Neutrophil (primary cell): ENCODE results near the gene CISTR.
"Not testable (repeated sequence)": the region's sequence is repeated elsewhere in the genome, so short reads cannot be mapped to it uniquely, and the experiment has no call there.

Experiments
- H3K27ac ChIP-seq: fragments of 200-600 bp; sonication (generic); 2 replicates; pipeline ENCODE4 v1.5.1; 2016; ENCODE audit warnings: mild to moderate bottlenecking, moderate library complexity
- H3K27me3 ChIP-seq: fragments of 200-600 bp; sonication (generic); 2 replicates; pipeline ENCODE4 v1.6.0; 2016; ENCODE audit warnings: mild to moderate bottlenecking
- H3K36me3 ChIP-seq: fragments of 200-600 bp; sonication (generic); 2 replicates; pipeline ENCODE4 v1.5.1; 2017
- H3K4me1 ChIP-seq, 2 experiments: fragments of 200-600 bp in 1 of 2; sonication (generic) in 1 of 2; 1 replicate in 1 of 2; 2 replicates in 1 of 2; pipeline versions ENCODE4 v1.5.1 to v1.6.1; 2013 to 2016; ENCODE audit warnings: low read depth in 1 of 2, low read length in 1 of 2, mild to moderate bottlenecking in 1 of 2, moderate library complexity in 1 of 2; ENCODE audit not compliant: control insufficient read depth in 1 of 2, insufficient read depth in 1 of 2
- H3K4me3 ChIP-seq, 2 experiments: fragments of 200-600 bp in 1 of 2; sonication (generic) in 1 of 2; 1 replicate in 1 of 2; 2 replicates in 1 of 2; pipeline ENCODE4 v1.5.1; 2013 to 2016; ENCODE audit warnings: low read depth in 1 of 2, low read length in 1 of 2, mild to moderate bottlenecking in 1 of 2, moderate library complexity in 1 of 2
- H3K9me3 ChIP-seq: fragments of 200-600 bp; sonication (generic); 2 replicates; pipeline ENCODE4 v1.5.1; 2016
- TF ChIP-seq, protein P1 (sequence below): fragments of 200-600 bp; sonication (generic); IDR thresholded peaks from 2 replicates; pipeline ENCODE4 v1.5.1; 2016; ENCODE audit warnings: antibody characterized with exemption

Gene CISTR

GRCh38 chr12:53781228-53781801, 29.5 kb upstream of the CISTR start:
- no peak overlapping the region for H3K27ac ChIP-seq
- TF ChIP-seq, protein P1, sequence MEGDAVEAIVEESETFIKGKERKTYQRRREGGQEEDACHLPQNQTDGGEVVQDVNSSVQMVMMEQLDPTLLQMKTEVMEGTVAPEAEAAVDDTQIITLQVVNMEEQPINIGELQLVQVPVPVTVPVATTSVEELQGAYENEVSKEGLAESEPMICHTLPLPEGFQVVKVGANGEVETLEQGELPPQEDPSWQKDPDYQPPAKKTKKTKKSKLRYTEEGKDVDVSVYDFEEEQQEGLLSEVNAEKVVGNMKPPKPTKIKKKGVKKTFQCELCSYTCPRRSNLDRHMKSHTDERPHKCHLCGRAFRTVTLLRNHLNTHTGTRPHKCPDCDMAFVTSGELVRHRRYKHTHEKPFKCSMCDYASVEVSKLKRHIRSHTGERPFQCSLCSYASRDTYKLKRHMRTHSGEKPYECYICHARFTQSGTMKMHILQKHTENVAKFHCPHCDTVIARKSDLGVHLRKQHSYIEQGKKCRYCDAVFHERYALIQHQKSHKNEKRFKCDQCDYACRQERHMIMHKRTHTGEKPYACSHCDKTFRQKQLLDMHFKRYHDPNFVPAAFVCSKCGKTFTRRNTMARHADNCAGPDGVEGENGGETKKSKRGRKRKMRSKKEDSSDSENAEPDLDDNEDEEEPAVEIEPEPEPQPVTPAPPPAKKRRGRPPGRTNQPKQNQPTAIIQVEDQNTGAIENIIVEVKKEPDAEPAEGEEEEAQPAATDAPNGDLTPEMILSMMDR = no peak

GRCh38 chr12:53780323-53780722, 28.5 kb upstream of the CISTR start:
- no peak overlapping the region for H3K27ac ChIP-seq
- H3K4me1 ChIP-seq = no peaks in the 10 kb centered on the region
- TF ChIP-seq, protein P1 = no peak
- H3K36me3 ChIP-seq = no peaks in the 10 kb centered on the region
- no peaks in the 10 kb centered on the region for H3K9me3 ChIP-seq
- peaks cover 100% of the 10 kb centered on the region for H3K27me3 ChIP-seq
- H3K4me3 ChIP-seq = no peak overlapping the region

More at GRCh38 chr12:53781228-53781801, 29.5 kb upstream of the CISTR start:
- Histone ChIP-seq H3K4me1 (no peaks in the 10 kb centered on the region), H3K4me3 (no peak overlapping the region), H3K27me3 (peaks cover 100% of the 10 kb centered on the region), H3K9me3 (no peaks in the 10 kb centered on the region), H3K36me3 (no peaks in the 10 kb centered on the region)

DNA sequence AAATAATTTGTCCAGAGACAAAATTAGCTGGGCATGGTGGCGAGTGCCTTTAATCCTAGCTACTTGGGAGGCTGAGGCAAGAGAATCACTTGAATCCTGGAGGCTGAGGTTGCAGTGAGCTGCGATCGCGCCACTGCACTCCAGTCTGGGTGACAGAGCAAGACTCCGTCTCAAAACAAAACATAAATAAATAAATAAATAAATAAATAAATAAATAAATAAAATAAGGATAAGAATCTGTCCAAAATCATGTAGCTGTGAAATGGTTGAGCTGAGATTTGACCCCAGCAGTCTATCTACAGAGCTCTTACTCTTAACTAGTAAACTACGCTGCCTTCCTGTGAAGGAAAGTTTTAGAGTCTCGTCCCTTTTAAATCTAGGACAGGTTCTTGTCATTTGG, 27.9 kb upstream of the CISTR start:
- not testable (repeated sequence) for H3K27ac ChIP-seq, H3K4me3 ChIP-seq, H3K4me1 ChIP-seq, H3K36me3 ChIP-seq, H3K9me3 ChIP-seq
- H3K27me3 ChIP-seq = peaks cover 100% of the 10 kb centered on the region

- TF ChIP-seq, protein P1 = no peak
- Histone ChIP-seq H3K36me3 (no peaks in the 10 kb centered on the region), H3K27ac (no peak overlapping the region), H3K9me3 (no peaks in the 10 kb centered on the region), H3K4me3 (no peak overlapping the region), H3K27me3 (peaks cover 97% of the 10 kb centered on the region), H3K4me1 (no peaks in the 10 kb centered on the region)
Observed at GRCh38 chr12:53777936-53778644, 26.3 kb upstream of the CISTR start.

- Histone ChIP-seq H3K4me3 (no peak overlapping the region), H3K36me3 (no peaks in the 10 kb centered on the region), H3K4me1 (no peaks in the 10 kb centered on the region), H3K27me3 (peaks cover 97% of the 10 kb centered on the region), H3K9me3 (no peaks in the 10 kb centered on the region), H3K27ac (no peak overlapping the region)
- TF ChIP-seq, protein P1 = no peak
Observed at GRCh38 chr12:53777412-53777811, 25.6 kb upstream of the CISTR start.

GRCh38 chr12:53776872-53777271, 25.1 kb upstream of the CISTR start:
- Histone ChIP-seq H3K9me3 (no peaks in the 10 kb centered on the region), H3K27ac (no peak overlapping the region), H3K4me1 (no peaks in the 10 kb centered on the region), H3K36me3 (no peaks in the 10 kb centered on the region), H3K4me3 (no peak overlapping the region), H3K27me3 (peaks cover 97% of the 10 kb centered on the region)
- TF ChIP-seq, protein P1 = no peak
